Stimulated activated naive CD8-positive, alpha-beta T cell treated with anti-CD3 and anti-CD28 coated beads, Interleukin-15, amount 100 ng/mL, for 72 hours (primary cell): ENCODE measurements around the gene RHBDF2.
"Not testable (repeated sequence)": the region's sequence is repeated elsewhere in the genome, so short reads cannot be mapped to it uniquely, and the experiment has no call there.

Experiments used
- ATAC-seq: fragments of 150-1000 bp; cut with Tn5 transposase; 2 replicates; pipeline ENCODE4 v1.10.0; 2021; ENCODE audit warnings: mild to moderate bottlenecking, moderate library complexity
- DNase-seq, 2 donors: peaks; one replicate each; pipeline ENCODE4 v3.0.0; 2021 to 2022
- H3K27ac Mint-ChIP-seq, 2 donors: one replicate each; pipeline ENCODE4 v1.8.0; 2022; ENCODE audit warnings: mild to moderate bottlenecking in 2 of 2, mixed read lengths in 2 of 2, moderate library complexity in 2 of 2
- H3K27me3 Mint-ChIP-seq: one replicate; pipeline ENCODE4 v1.8.0; 2022; ENCODE audit warnings: mixed read lengths
- H3K4me1 Mint-ChIP-seq: one replicate; pipeline ENCODE4 v1.8.0; 2022; ENCODE audit warnings: mild to moderate bottlenecking, mixed read lengths
- H3K4me3 Mint-ChIP-seq, 2 donors: one replicate each; pipeline ENCODE4 v1.8.0; 2022; ENCODE audit warnings: mild to moderate bottlenecking in 2 of 2, mixed read lengths in 2 of 2, moderate library complexity in 1 of 2
- H3K9me3 Mint-ChIP-seq, 2 donors: one replicate each; pipeline ENCODE4 v1.8.0; 2022; ENCODE audit warnings: mixed read lengths in 2 of 2

The RHBDF2 gene

DNA sequence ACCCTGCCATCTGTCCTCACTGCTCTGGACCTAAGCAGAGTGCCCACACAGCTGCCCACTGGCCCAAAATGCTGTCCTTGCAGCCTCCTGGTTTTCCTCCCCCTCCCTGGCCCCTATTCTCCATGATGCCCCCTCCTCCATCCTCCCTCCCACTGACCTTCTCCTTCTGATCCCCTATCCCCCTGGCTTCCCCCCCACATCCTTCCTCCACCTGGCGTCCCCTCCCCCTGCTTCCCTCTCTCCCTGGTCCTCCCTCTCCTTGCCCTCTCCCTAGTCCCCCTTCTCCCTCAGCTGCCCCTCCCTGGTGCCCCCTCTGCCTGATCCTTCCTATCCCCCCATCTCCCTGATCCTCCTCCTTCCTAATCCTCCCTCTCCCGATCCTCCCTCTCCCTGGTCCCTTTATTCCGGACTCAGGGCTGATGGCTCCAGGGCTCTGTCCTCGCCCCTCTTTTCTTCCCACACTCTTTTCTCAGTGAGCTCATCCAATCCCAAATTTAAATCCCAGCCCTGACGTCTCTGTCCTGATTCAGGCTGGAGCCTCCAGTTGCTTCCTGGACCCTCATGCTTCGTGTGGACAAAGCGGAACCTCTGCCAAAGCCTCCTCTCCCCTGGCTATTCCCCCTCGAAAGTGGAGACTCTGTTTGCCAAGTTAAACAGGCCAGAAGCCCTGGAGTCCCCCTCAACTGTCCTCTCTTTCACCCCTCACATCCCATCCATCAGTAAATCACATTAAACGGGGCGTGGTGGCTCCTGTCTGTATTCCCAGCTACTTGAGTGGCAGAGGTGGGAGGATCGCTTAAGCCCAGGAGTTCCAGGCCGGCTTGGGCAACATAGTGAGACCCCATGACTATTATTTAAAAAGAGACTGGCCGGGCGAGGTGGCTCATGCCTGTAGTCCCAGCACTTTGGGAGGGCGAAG, 18.1 kb upstream of the RHBDF2 start:
- Mint-ChIP-seq H3K27ac (peak overlapping the region; percentile 2 to 58), H3K9me3 (no peaks in the 10 kb centered on the region), H3K27me3 (no peaks in the 10 kb centered on the region), H3K4me3 (no peak overlapping the region), H3K4me1 (peaks cover 56% of the 10 kb centered on the region)
- ATAC-seq (no peak), DNase-seq (no peak)

DNA sequence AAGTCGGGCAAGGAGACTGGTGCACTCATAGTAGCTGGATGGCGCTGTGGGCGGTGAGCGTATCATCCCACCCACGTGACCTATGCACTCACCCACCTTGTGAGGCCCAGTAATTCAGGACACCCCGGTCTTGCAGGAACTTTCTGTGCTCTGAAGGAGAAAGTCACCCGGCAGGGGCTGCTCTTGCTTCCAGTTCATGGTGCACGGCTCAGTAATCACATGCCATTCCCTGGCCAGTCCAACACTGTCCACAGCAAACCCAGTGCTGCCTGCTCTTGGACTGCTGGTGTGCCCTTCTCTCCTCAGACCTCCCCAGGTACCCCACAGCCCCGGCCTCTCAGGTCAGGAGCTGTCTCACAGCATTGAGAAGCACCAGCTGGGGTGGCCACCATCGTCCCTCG, 16.4 kb upstream of the RHBDF2 start:
- no peak for ATAC-seq
- Mint-ChIP-seq H3K27ac (no peak overlapping the region), H3K27me3 (no peaks in the 10 kb centered on the region), H3K9me3 (no peaks in the 10 kb centered on the region), H3K4me1 (peaks cover 58% of the 10 kb centered on the region), H3K4me3 (no peak overlapping the region)
- no peak for DNase-seq

DNA sequence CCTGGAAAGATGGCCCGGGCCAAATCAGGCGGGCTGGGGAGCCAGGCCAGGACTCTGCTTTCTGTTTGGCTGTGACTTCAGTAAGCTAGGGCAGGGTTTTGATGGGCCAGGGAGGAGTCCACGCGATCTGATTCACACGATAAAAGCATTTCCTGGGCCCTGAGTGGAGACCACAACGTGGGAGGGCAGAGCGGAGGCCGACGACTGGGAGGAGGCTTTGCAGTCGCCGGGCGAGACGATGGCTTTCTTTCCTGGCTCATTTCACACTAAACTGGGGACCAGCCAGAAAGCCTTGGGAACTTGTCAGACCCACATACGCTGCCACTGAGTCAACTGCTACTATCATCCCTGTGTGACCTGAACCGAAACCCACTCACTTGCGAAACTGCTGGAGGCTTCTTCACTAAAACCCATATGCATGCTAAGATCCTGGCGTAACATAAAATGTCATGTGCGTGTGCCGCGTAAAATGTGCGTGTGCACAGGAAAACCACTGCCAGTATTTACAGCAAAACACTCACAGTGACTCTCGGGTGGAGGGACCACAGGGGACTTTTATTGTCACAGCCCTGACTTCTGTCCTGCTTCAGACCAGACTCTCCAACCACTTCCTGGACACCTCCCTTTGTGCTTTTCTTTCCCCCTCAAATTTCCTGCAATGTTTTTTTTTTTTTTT, 14.2 kb upstream of the RHBDF2 start:
- Mint-ChIP-seq H3K4me1 (peaks cover 64% of the 10 kb centered on the region), H3K4me3 (peak overlapping the region; percentile 69 to 70), H3K27ac (peak overlapping the region; percentile 90 to 95), H3K9me3 (no peaks in the 10 kb centered on the region), H3K27me3 (no peaks in the 10 kb centered on the region)
- peak; percentile 92 for ATAC-seq
- DNase-seq, result peak; percentile 79 to 91

GRCh38 chr17:76514355-76514754, 13.1 kb upstream of the RHBDF2 start:
- H3K4me1 Mint-ChIP-seq, result peaks cover 60% of the 10 kb centered on the region
- H3K4me3 Mint-ChIP-seq, result peak overlapping the region in 1 of 2 donors; percentile 46

DNA sequence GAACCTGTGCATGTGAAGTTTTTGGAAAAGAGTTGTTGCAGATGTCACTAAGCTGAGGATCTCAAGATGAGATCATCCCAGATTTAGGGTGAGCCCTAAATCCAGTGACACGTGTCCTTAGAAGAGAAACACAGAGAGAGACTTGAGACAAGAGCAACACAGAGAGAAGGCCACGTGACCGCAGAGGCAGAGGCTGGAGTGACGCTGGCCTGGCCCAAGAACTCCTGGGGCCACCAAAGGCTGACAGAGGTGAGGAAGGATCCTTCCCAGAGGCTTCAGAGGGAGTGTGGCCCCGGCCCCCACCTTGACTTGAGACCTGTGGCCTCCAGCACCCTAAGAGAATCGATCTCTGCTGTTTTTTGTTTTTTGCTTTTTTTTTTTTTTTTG, 12.1 kb upstream of the RHBDF2 start:
- ATAC-seq (no peak), DNase-seq (no peak)
- Mint-ChIP-seq H3K4me3 (no peak overlapping the region), H3K4me1 (peaks cover 53% of the 10 kb centered on the region), H3K9me3 (no peaks in the 10 kb centered on the region), H3K27me3 (no peaks in the 10 kb centered on the region), H3K27ac (peak overlapping the region in 1 of 2 donors; percentile 52)

More at GRCh38 chr17:76514355-76514754, 13.1 kb upstream of the RHBDF2 start:
- H3K27me3 Mint-ChIP-seq, H3K9me3 Mint-ChIP-seq, ATAC-seq, DNase-seq: not testable (repeated sequence)
- peak overlapping the region; percentile 31 to 75 for H3K27ac Mint-ChIP-seq

- no peaks in the 10 kb centered on the region for H3K9me3 Mint-ChIP-seq
- H3K4me3 Mint-ChIP-seq, result no peak overlapping the region
- ATAC-seq (no peak), DNase-seq (no peak)
- no peaks in the 10 kb centered on the region for H3K27me3 Mint-ChIP-seq
- peaks cover 47% of the 10 kb centered on the region for H3K4me1 Mint-ChIP-seq
- H3K27ac Mint-ChIP-seq, result peak overlapping the region in 1 of 2 donors; percentile 16
Measured at GRCh38 chr17:76512366-76513305, 11.4 kb upstream of the RHBDF2 start.

GRCh38 chr17:76511668-76512365, 10.6 kb upstream of the RHBDF2 start:
- no peak overlapping the region for H3K27ac Mint-ChIP-seq
- DNase-seq, result no peak
- no peaks in the 10 kb centered on the region for H3K27me3 Mint-ChIP-seq
- ATAC-seq, result no peak
- peaks cover 49% of the 10 kb centered on the region for H3K4me1 Mint-ChIP-seq
- H3K4me3 Mint-ChIP-seq, result no peak overlapping the region
- no peaks in the 10 kb centered on the region for H3K9me3 Mint-ChIP-seq

GRCh38 chr17:76510831-76511244, 9.6 kb upstream of the RHBDF2 start:
- H3K9me3 Mint-ChIP-seq, result no peaks in the 10 kb centered on the region
- H3K27me3 Mint-ChIP-seq, result no peaks in the 10 kb centered on the region
- ATAC-seq (no peak), DNase-seq (no peak)
- H3K4me3 Mint-ChIP-seq, result no peak overlapping the region
- no peak overlapping the region for H3K27ac Mint-ChIP-seq
- peaks cover 49% of the 10 kb centered on the region for H3K4me1 Mint-ChIP-seq

- ATAC-seq, H3K27ac Mint-ChIP-seq, DNase-seq, H3K9me3 Mint-ChIP-seq, H3K27me3 Mint-ChIP-seq, H3K4me3 Mint-ChIP-seq: not testable (repeated sequence)
- H3K4me1 Mint-ChIP-seq, result peaks cover 29% of the 10 kb centered on the region
Measured at GRCh38 chr17:76508472-76509063, 7.3 kb upstream of the RHBDF2 start.

DNA sequence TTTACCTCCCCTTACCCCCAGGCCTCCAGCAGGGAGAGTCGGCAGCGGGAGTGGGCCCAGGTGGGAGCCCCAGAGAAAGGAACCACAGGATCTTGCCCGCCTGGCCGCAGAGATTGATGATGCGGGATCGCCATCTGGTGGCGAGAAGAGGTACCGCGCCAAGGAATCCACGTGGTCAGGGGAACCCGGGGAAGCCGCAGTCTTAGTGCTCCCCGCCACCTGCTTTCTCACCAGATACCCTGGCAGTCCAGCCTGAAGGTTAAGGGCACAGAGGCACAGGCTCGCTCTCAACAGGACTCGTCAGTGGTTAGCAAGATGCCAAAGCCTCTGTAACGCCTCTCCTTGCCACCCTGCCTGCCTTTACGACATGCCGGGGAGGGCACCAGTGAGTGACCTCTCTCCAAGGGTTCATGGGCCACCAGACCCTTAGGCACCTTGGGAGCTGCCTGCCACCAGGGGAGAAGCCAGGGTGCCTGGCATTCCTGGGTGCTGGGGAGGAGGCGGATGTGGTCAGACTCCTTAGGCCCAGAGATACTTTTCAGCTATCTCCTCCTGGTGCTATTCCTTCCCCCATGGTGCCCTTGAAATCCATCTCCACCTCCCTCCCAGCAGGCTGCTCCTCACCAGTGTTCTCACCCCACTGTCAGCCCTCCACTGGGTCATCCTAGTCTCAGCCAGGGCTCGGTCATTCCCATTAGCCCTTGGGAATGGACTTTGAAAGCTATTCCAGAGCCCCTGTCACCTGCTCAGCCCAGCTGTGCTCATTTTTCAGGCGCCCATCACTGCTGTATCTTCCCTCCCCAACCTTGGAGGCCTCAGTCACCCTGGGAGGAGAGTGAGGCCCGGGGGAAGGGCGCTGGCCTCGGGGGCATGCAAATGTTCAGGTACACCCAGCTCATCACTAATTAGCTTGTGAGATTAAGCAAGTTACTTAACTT, 5.5 kb upstream of the RHBDF2 start:
- H3K4me3 Mint-ChIP-seq, result no peak overlapping the region

DNA sequence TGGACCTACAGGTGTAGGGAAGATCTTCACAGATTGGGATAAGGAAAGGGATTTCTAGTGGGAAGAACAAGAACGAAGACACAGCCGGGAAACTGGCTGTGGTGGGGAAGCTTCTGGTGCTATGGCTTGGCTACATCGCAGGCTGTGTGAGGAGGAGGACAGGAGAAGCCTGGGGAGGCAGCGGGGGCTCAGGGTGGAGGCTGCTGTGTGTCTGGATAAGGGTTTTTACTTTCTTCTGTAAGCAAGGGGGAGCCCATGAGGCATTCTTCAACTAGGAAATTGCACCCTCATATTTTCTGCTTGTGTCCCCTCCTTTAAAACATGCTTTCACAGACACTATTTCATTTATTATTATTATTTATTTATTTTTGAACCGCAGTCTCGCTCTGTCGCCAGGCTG, 2.9 kb upstream of the RHBDF2 start:
- no peak for DNase-seq
- H3K4me1 Mint-ChIP-seq, result peaks cover 45% of the 10 kb centered on the region
- H3K27me3 Mint-ChIP-seq, result no peaks in the 10 kb centered on the region
- H3K4me3 Mint-ChIP-seq, result no peak overlapping the region
- no peaks in the 10 kb centered on the region for H3K9me3 Mint-ChIP-seq
- H3K27ac Mint-ChIP-seq, result no peak overlapping the region
- ATAC-seq, result no peak

More for the DNA sequence above, 5.5 kb upstream of the RHBDF2 start:
- H3K27ac Mint-ChIP-seq, result no peak overlapping the region
- peak; percentile 85 for ATAC-seq
- peak; percentile 90 for DNase-seq
- peaks cover 23% of the 10 kb centered on the region for H3K4me1 Mint-ChIP-seq
- H3K27me3 Mint-ChIP-seq, result no peaks in the 10 kb centered on the region
- no peaks in the 10 kb centered on the region for H3K9me3 Mint-ChIP-seq

DNA sequence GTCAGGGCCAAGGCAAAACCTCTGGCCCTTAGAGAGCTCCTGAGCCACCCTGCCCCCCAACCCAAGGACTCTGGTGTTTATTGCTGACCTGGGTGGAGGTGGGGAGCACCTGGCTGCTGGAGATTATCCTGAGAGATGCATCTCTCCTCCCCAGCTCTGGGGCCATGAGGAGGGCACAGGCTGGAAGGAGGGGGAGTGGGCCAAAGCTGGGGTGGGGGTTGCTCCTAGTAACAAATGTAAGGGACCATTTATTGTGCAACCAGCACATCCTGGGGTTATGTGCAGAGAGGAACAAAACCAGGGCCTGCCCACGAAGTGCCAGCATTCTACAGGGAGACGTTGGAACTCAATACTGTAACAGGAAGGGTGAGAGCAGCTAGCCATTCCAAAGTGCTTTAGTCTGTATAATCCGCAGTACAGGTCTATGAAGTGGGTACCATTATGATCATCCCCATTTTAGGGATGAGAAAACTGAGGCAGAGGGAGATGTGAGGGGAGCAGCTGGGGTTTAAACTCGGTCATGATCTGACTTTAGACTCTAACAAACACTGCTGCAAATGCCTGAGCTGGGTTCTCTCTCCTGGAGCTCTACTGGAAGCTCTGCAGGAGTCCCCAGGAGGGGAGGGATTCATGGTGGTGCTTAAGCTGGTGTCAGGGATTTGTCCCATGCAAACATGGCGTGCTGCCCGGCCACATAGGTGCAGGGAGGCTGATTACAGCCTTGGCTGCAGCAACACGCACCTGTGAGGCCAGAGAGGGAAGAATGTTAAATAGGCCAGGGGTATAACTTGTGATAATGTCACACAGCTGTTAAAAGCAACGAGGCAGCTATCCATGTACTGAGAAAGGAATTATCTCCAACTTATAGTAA, 1.4 kb upstream of the RHBDF2 start:
- Mint-ChIP-seq H3K4me1 (peaks cover 60% of the 10 kb centered on the region), H3K9me3 (no peaks in the 10 kb centered on the region), H3K27me3 (no peaks in the 10 kb centered on the region), H3K4me3 (no peak overlapping the region), H3K27ac (no peak overlapping the region)
- DNase-seq (no peak), ATAC-seq (no peak)

- H3K27me3 Mint-ChIP-seq, result no peaks in the 10 kb centered on the region
- H3K27ac Mint-ChIP-seq, result peak overlapping the region; percentile 85 to 94
- ATAC-seq (no peak), DNase-seq (no peak)
- peaks cover 64% of the 10 kb centered on the region for H3K4me1 Mint-ChIP-seq
- H3K4me3 Mint-ChIP-seq, result peak overlapping the region; percentile 89 to 94
- H3K9me3 Mint-ChIP-seq, result no peaks in the 10 kb centered on the region
Measured at GRCh38 chr17:76501827-76502307, 644 bp upstream of the RHBDF2 start.
